ENCODE results near the gene GANC. TPM values are rescaled to one million over a fixed set of nuclear protein-coding genes. Genes with fewer than 3 reads are reported as not detected.

Gene GANC
- total and polyA plus RNA-seq, 4 donors: 19.6 to 105 (median 53.6) TPM

- H3K9ac ChIP-seq (ENCODE audit: insufficient read depth in 1 of 2, low read length in 2 of 2): no peak overlapping the region
- H3K9me3 ChIP-seq (ENCODE audit: control insufficient read depth in 4 of 4, insufficient read depth in 3 of 4, low read length in 3 of 4): no peaks in the 10 kb centered on the region
- H3K4me1 ChIP-seq (ENCODE audit: control insufficient read depth in 5 of 5, insufficient read depth in 5 of 5, low read length in 5 of 5): peaks cover 0 to 2% (median 0%) of the 10 kb centered on the region in 5 donors
- ATAC-seq (ENCODE audit: insufficient read depth, low FRiP score): no peak
- 91 to 92% methylated on average over 13 of the region's 13 CpGs for WGBS, 2 donors
- no peak for TF ChIP-seq CTCF (IDR thresholded peaks at IDR 0.05; ENCODE audit: control extremely low read depth, extremely low read depth)
- no peak overlapping the region for H3K27ac ChIP-seq (ENCODE audit: low read depth in 1 of 2, low read length in 1 of 2)
- no peaks in the 10 kb centered on the region for H3K27me3 ChIP-seq (ENCODE audit: control insufficient read depth in 3 of 3, insufficient read depth in 3 of 3, low read length in 2 of 3)
- DNase-seq: no peak
- no peak overlapping the region for H3K4me3 ChIP-seq
- H3K36me3 ChIP-seq (ENCODE audit: control insufficient read depth in 4 of 4, insufficient read depth in 4 of 4, low read length in 4 of 4): peaks cover 0 to 6% (median 0%) of the 10 kb centered on the region in 4 donors
These were observed 121.1 kb downstream of the GANC start for GRCh38 chr15:42394106-42394505.

GRCh38 chr15:42395838-42396237 is 122.8 kb downstream of the GANC start:
- Histone ChIP-seq H3K27ac (ENCODE audit: low read depth in 1 of 2, low read length in 1 of 2) (no peak overlapping the region), H3K9me3 (ENCODE audit: control insufficient read depth in 4 of 4, insufficient read depth in 3 of 4, low read length in 3 of 4) (no peaks in the 10 kb centered on the region), H3K4me3 (no peak overlapping the region), H3K36me3 (ENCODE audit: control insufficient read depth in 4 of 4, insufficient read depth in 4 of 4, low read length in 4 of 4) (peaks cover 0 to 8% (median 1%) of the 10 kb centered on the region in 4 donors), H3K9ac (ENCODE audit: insufficient read depth in 1 of 2, low read length in 2 of 2) (no peak overlapping the region), H3K27me3 (ENCODE audit: control insufficient read depth in 3 of 3, insufficient read depth in 3 of 3, low read length in 2 of 3) (no peaks in the 10 kb centered on the region), H3K4me1 (ENCODE audit: control insufficient read depth in 5 of 5, insufficient read depth in 5 of 5, low read length in 5 of 5) (no peaks in the 10 kb centered on the region)
- no peak for TF ChIP-seq CTCF (IDR thresholded peaks at IDR 0.05; ENCODE audit: control extremely low read depth, extremely low read depth)
- ATAC-seq (ENCODE audit: insufficient read depth, low FRiP score): no peak
- DNase-seq: no peak
- WGBS, 2 donors: 39 to 59% methylated on average over 1 of the region's 1 CpG

DNA sequence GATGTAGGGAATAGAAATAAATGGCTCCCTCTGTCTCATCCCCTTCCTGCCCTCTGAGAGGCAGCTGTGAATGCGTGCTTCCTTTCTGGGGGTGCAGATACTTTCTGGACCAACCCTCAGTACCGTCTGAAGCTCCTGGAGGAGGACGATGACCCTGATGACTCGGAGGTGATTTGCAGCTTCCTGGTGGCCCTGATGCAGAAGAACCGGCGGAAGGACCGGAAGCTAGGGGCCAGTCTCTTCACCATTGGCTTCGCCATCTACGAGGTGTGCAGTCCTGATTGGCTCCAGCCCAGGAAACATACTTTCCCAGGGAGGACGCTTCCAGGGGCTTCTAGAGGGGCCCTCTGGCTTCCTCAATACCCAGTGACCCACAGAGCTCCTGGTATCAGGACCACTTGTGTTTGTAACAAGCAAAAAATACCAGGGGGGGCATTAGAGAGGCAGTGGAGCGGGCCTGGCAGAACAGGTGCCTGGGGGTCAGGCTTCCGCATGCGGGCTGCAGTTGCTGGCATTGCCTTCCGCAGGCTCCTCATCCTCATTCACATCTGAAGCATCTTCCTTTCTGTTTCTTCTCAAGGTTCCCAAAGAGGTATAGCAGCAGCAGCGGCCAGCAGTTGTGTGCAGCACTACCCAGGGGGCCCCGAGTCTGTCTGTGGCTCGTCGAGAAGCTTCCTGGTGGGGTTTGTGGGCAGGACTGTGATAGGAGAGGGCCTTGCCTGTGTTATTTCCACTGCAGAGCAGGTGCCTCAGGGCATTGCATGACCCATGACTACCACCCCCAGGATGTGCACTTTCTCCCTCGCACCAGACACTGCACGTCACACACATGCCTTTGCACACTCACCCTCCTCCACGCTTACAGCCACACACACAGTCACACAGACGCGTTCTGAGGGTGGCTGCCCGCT is 128.8 kb downstream of the GANC start:
- Histone ChIP-seq H3K4me3 (no peak overlapping the region), H3K36me3 (ENCODE audit: control insufficient read depth in 4 of 4, insufficient read depth in 4 of 4, low read length in 4 of 4) (peaks cover 0 to 27% (median 1%) of the 10 kb centered on the region in 4 donors), H3K4me1 (ENCODE audit: control insufficient read depth in 5 of 5, insufficient read depth in 5 of 5, low read length in 5 of 5) (no peaks in the 10 kb centered on the region), H3K27me3 (ENCODE audit: control insufficient read depth in 3 of 3, insufficient read depth in 3 of 3, low read length in 2 of 3) (no peaks in the 10 kb centered on the region), H3K9me3 (ENCODE audit: control insufficient read depth in 4 of 4, insufficient read depth in 3 of 4, low read length in 3 of 4) (no peaks in the 10 kb centered on the region), H3K9ac (ENCODE audit: insufficient read depth in 1 of 2, low read length in 2 of 2) (no peak overlapping the region), H3K27ac (ENCODE audit: low read depth in 1 of 2, low read length in 1 of 2) (no peak overlapping the region)
- no peak for DNase-seq
- WGBS, 2 donors: 70 to 86% methylated on average over 24 of the region's 24 CpGs
- ATAC-seq (ENCODE audit: insufficient read depth, low FRiP score): no peak
- TF ChIP-seq CTCF (IDR thresholded peaks at IDR 0.05; ENCODE audit: control extremely low read depth, extremely low read depth): no peak

Data from lung (tissue), 12 donors.